Transverse colon (tissue), 3 donors: ENCODE data around the gene ZNRF3.

Source experiments
- EP300 ChIP-seq: sonication (generic); formaldehyde crosslinking; IDR thresholded peaks from one replicate; pipeline ENCODE4 v1.6.1; 2017; ENCODE audit warnings: antibody characterized with exemption, low read depth
- POLR2A ChIP-seq: fragments of 450-650 bp; IDR thresholded peaks from one replicate; pipeline ENCODE4 v1.6.1; 2016; ENCODE audit warnings: antibody characterized with exemption, mild to moderate bottlenecking, moderate library complexity
- TF ChIP-seq, protein P1 (sequence below), 5 experiments: fragments of 200-600 bp in 3 of 5; fragments of 450-650 bp in 2 of 5; sonication (generic) in 3 of 5; IDR thresholded peaks; 1 replicate in 2 of 5; 2 replicates in 3 of 5; pipeline ENCODE4 v1.5.1; 2016 to 2017; ENCODE audit warnings: antibody characterized with exemption in 5 of 5, inconsistent platforms in 3 of 5, mild to moderate bottlenecking in 2 of 5, moderate library complexity in 1 of 5

DNA sequence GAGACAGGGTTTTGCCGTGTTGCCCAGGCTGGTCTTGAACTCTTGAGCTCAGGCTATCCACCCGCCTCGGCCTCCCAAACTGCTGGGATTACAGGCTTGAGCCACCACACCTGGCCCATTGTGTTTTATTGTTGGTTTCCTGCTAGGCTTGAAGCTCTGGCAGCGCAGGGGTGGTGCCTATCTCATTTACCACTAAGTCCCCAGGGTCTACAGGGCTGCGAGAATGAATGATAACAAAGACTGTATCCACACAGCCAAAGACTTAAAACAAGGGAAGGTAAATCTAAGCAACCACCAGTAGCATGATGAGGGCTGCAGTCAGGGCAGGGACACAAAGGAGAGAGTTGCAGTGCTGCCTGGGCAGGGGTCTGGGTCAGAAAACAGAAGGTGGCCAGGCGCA lies 45.7 kb upstream of the ZNRF3 start:
- TF ChIP-seq, protein P1, sequence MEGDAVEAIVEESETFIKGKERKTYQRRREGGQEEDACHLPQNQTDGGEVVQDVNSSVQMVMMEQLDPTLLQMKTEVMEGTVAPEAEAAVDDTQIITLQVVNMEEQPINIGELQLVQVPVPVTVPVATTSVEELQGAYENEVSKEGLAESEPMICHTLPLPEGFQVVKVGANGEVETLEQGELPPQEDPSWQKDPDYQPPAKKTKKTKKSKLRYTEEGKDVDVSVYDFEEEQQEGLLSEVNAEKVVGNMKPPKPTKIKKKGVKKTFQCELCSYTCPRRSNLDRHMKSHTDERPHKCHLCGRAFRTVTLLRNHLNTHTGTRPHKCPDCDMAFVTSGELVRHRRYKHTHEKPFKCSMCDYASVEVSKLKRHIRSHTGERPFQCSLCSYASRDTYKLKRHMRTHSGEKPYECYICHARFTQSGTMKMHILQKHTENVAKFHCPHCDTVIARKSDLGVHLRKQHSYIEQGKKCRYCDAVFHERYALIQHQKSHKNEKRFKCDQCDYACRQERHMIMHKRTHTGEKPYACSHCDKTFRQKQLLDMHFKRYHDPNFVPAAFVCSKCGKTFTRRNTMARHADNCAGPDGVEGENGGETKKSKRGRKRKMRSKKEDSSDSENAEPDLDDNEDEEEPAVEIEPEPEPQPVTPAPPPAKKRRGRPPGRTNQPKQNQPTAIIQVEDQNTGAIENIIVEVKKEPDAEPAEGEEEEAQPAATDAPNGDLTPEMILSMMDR (IDR thresholded peaks at IDR 0.05), result no peak
- TF ChIP-seq POLR2A, result no peak
- no peak for TF ChIP-seq EP300
